Thyroid gland (tissue), 4 donors: Measurements from ENCODE around the gene SMCO4.

ENCODE experiments used
- CTCF ChIP-seq, 6 experiments: fragments of 200-600 bp in 3 of 6; fragments of 450-650 bp in 3 of 6; sonication (generic) in 3 of 6; IDR thresholded peaks; one replicate each; pipeline ENCODE4 v1.5.1; 2016 to 2019; ENCODE audit warnings: antibody characterized with exemption in 6 of 6, mild to moderate bottlenecking in 2 of 6, inconsistent platforms in 1 of 6, moderate library complexity in 1 of 6
- POLR2A ChIP-seq, 2 donors: fragments of 450-650 bp; IDR thresholded peaks; one replicate each; pipeline ENCODE4 v1.6.1; 2017; ENCODE audit warnings: antibody characterized with exemption in 2 of 2, mild to moderate bottlenecking in 2 of 2, moderate library complexity in 1 of 2

GRCh38 chr11:93515441-93516025 is 27.7 kb downstream of the SMCO4 start:
- no peak for TF ChIP-seq POLR2A (IDR thresholded peaks at IDR 0.05)
- TF ChIP-seq CTCF (IDR thresholded peaks at IDR 0.05) = no peak
